ENCODE results near the gene MIGA2. TPM values are rescaled to one million over a fixed set of nuclear protein-coding genes. Genes with fewer than 3 reads are reported as not detected.

Gene MIGA2
- total RNA-seq, 1 donor from 2014 or later = 58.2 TPM

- DNase-seq (ENCODE audit: low spot score) = no peak
These were observed 77.3 kb downstream of the MIGA2 start for GRCh38 chr9:129113645-129114304.

GRCh38 chr9:129118799-129119198, 82.4 kb downstream of the MIGA2 start:
- DNase-seq (ENCODE audit: low spot score) = no peak

GRCh38 chr9:129121483-129121882, 85.1 kb downstream of the MIGA2 start:
- no peak for DNase-seq (ENCODE audit: low spot score)

Other genes with a start within 250 kb of the MIGA2 start
- 33.6 TPM for gene TBC1D13, start 249.4 kb upstream of the MIGA2 start, total RNA-seq
- gene ENDOG, start 218.1 kb upstream of the MIGA2 start, total RNA-seq = 21.7 TPM
- gene SPOUT1, start 206.8 kb upstream of the MIGA2 start, total RNA-seq = 55.7 TPM
- gene KYAT1, start 154.7 kb upstream of the MIGA2 start, total RNA-seq = 13.0 TPM
- 37.1 TPM for gene LRRC8A, start 154.5 kb upstream of the MIGA2 start, total RNA-seq
- 26.6 TPM for gene PHYHD1, start 115.6 kb upstream of the MIGA2 start, total RNA-seq
- 14.2 TPM for gene DOLK, start 89.0 kb upstream of the MIGA2 start, total RNA-seq
- 52.1 TPM for gene NUP188, start 88.9 kb upstream of the MIGA2 start, total RNA-seq
- 317 TPM for gene SH3GLB2, start 8.3 kb upstream of the MIGA2 start, total RNA-seq
- gene DOLPP1, start 44.5 kb downstream of the MIGA2 start, total RNA-seq = 18.2 TPM
- gene CRAT, start 74.2 kb downstream of the MIGA2 start, total RNA-seq = 42.1 TPM
- gene PTPA, start 74.8 kb downstream of the MIGA2 start, total RNA-seq = 143 TPM
- gene IER5L, start 141.6 kb downstream of the MIGA2 start, total RNA-seq = 16.0 TPM

Measured in ureter (tissue), 1 donor.